HL-60/S4 (cell line): ENCODE data around the gene SLC46A3.
"Not testable (repeated sequence)": the region's sequence is repeated elsewhere in the genome, so short reads cannot be mapped to it uniquely, and the experiment has no call there.

ENCODE experiments used
- in situ Hi-C: fragments of 300-500 bp; cut with MboI; formaldehyde crosslinking; loops from 2 replicates; pipeline ENCODE4 v1.14.3; 2022; ENCODE audit warnings: low sequenced_read_pairs

SLC46A3 gene

GRCh38 chr13:28685114-28685513 lies 33.7 kb downstream of the SLC46A3 start:
- in situ Hi-C loops, result no loop called here

DNA sequence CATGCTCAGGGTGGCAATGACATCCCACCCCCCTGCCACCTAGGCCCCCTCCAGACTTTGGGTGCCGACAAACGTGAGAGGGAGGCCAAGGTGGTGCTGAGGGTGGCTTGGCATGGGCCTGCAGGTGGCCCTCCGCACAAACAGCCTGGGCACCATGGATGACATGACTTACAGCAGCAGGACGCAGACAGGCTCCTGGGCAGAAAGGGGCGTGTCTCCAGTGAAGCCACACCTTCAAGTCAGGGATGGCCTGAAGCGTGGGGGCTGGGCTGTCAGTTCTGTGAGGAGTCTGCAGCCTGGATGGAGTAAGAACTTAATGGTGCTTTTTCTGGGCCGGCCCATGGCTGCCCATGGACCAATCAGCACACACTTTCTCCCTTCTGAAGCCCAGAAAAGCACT lies 34.5 kb downstream of the SLC46A3 start:
- in situ Hi-C loops, result no loop called here

GRCh38 chr13:28683169-28683568 lies 35.6 kb downstream of the SLC46A3 start:
- in situ Hi-C loops, result not testable (repeated sequence)

DNA sequence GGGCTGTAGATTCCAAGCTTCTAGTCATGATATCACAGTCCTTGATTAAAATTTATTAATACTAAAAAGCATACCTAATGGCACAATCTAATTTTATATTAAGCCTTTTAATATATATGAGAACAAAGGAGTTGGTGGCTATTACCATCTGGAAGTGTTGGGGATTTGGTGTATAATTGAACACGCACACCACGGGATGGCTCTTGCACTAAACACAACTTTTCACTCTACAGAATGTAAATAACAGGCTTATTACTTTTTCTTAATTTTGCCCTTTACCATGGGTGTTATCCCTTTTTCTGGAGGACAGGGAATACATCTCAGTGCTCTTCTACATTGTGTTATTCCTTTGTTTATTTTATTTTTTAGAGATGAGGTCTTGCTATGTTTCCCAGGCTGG lies 38.2 kb downstream of the SLC46A3 start:
- in situ Hi-C loops, result no loop called here

DNA sequence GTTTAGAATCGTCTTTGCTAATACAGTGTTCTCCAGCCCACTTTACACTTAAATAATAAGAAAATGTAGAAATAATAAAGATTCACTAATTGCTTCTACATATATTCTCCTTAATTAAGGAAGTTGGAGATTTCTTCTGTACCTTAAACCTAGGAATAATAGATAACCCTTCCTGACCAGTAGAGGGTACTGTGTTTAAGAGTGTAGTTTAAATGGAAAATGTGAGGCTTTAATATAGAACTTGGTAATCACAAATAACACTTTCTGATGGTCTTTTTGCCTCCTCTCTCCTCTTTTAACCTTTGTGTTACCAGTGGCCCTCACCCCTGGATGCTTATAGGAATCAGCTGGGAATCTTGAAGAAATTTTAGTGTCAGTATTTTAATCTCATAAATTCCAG lies 39.1 kb downstream of the SLC46A3 start:
- in situ Hi-C loops, result no loop called here

DNA sequence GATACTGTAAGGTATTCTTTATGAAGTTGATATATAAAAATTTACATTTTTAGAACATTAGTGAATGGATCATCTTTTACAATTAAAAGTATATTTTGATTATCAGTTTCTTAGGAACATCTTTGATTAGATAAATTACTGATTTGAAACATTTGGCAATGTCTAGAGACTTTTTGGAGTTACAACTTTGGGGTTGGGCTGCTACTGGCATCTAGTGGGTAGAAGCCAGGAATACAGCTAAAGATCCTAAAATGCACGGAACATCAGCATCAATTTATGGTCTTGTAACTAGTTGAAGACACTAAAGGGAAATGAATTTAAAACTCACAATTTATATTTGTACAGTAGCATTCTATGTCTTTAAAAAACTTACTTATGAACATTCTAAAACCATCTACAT lies 40.0 kb downstream of the SLC46A3 start:
- in situ Hi-C loops, result no loop called here

GRCh38 chr13:28671126-28671792 lies 47.5 kb downstream of the SLC46A3 start:
- in situ Hi-C loops, result no loop called here

DNA sequence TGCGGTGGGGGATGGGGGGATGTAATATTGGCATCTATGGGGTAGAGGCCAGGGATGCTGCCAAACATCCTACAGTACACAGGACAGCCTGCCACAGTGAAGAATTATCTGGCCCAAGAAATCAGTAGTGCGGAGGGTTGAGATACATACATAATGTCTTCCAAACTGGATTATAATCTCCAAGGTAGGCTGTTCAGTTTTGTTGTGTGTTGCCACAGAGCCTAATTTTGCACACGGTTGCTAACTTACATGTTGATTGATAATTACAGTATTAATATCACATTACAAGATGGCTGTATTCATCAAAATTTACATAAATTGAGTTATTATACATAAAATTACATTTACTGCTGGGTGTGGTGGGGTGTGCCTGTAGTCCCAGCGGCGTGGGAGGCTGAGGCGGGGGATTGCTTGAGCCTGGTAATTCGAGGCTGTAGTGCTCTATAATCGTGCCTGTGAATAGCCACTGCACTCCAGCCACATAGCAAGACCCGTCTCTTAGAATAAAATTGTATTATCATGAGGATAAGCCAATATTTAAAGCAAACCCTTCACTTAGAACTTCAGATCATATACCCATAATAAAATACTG lies 51.8 kb downstream of the SLC46A3 start:
- in situ Hi-C loops, result no loop called here

DNA sequence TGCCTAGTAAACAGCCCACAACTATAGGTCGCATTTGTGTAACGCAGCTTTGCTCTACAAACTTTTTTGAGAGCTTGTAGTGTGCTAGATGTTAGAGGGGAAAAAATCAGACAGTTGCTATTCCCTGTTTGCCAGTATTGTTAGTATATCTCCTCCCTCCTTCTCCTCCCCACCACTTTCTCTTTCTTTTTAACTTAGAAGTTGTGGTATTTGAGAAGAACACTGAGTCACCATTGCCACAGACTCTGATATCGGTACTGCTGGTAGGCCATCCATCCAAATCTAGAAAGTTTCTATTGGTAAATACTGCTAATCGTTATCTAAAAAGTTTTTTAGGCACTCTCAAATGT lies 59.2 kb downstream of the SLC46A3 start:
- in situ Hi-C loops, result no loop called here

DNA sequence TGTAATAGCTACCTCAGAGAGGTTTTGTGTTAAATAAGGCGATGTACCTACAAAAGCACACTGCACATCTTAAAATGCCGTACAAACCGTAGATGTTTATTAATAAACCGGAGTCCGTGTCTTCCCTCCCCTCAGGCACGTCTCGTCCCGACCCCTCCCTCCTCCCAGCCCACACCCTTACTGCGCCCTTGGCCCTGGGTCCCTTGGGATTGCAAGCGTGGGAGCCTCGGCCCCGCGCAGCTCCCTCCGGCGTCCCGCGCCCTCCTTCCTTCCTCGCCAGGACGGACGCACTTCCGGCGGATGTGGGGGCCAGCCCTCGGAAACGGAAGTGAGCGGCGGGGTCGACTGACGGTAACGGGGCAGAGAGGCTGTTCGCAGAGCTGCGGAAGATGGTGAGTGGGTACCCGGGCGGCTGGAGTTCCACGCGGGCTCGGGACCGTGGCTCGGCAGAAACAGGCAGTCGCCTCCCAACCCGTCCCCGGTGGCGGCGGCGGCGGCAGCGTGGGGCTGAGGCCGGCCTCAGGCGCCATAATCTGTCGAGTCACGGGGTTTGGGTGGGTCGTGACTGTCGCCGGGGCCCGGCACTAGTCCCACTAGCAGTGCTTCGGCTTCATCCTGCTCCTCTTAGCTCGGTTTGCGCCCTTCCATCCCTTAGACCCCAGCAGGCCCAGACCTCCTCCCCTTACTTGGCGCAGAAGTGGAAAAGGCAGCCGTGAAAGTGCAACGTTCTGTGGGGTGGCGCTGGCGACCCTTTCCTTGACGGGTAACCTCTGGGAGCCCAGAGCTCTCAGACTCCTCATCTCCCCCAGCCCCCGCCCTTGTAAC lies 59.8 kb downstream of the SLC46A3 start, which contains the start of gene POMP:
Gene POMP (plus strand): TSS at position 335 of the 825 bp plus-strand sequence. CDS start 55 bp downstream, at position 390.
- in situ Hi-C loops, result no loop called here

GRCh38 chr13:28658539-28658795 lies 60.3 kb downstream of the SLC46A3 start:
- in situ Hi-C loops, result no loop called here

- in situ Hi-C loops, result no loop called here
Observed at GRCh38 chr13:28657784-28658538, 60.8 kb downstream of the SLC46A3 start.

DNA sequence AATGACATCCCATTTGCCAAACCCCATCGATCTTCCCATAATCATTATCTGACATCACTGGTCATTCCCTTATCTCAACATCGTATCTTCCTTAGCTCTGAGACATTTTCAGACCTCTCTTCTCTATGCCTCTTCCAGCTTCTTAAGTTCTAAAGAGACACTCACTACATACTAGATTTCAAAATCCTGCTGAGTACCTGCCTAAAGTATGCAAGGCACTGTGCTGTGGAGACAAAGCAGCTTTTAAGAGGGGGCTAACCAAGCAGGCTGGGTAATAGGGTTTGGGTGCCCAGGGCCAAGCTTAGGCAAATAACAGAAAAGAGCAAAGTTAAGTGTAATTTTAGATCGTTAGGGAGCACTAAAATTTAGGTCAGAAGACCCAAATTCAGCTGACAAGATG lies 63.2 kb downstream of the SLC46A3 start:
- in situ Hi-C loops, result no loop called here

DNA sequence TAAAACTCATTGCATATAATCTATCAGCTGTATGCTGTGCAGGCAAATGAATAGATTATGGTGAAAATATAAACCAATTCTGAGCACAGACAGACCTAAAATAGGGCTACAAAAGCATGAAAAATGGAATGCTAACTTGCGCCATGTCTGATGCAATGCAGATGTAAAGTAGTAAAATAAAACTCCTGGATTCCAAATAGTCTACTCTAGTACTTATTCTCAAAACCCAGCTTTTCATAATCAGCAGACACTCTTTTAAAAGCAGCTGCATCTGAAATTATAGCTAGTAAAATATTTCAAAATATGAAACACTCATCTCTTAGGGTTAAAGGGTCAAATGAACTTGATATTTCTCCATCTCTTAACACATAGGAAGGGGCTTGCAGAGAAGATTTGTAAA lies 64.5 kb downstream of the SLC46A3 start:
- in situ Hi-C loops, result no loop called here

- in situ Hi-C loops, result no loop called here
Observed at GRCh38 chr13:28653111-28653510, 65.7 kb downstream of the SLC46A3 start.

- in situ Hi-C loops, result no loop called here
Observed at GRCh38 chr13:28651810-28652401, 66.9 kb downstream of the SLC46A3 start.

- in situ Hi-C loops, result no loop called here
Observed at GRCh38 chr13:28650284-28650683, 68.5 kb downstream of the SLC46A3 start.
